GM12878 (cell line): ENCODE results near the gene PRKAR1A. TPM values are rescaled to one million over a fixed set of nuclear protein-coding genes. Genes with fewer than 3 reads are reported as not detected.

Experiments used
- ATAC-seq: fragments of 200-7000 bp; cut with Tn5 transposase; 3 replicates; pipeline ENCODE4 v1.9.1; 2020; ENCODE audit warnings: mild to moderate bottlenecking, moderate library complexity
- BruUV-seq: library from RNA; stranded (reverse); fragments of 400-500 nt; replicated peaks from 2 replicates; lab custom pipeline; 2021; lab: Mats Ljungman, UMichigan
- CTCF ChIA-PET: fragments of 300-600 bp; sonication (Branson Sonifier 250); formaldehyde crosslinking; extraction: SDS; loops from one replicate; lab custom pipeline; 2021; ENCODE audit warnings: inconsistent platforms; lab: Yijun Ruan, JAX
- POLR2A ChIA-PET: fragments of 350-600 bp; formaldehyde crosslinking; extraction: SDS; loops from one replicate; lab custom pipeline; 2021; ENCODE audit warnings: inconsistent platforms; lab: Charles Lee
- RAD21 ChIA-PET: fragments of 300-600 bp; sonication (Branson Sonifier 250); formaldehyde crosslinking; loops from one replicate; lab custom pipeline; 2023; ENCODE audit warnings: antibody characterized with exemption; ENCODE audit not compliant: unreplicated experiment; lab: Charles Lee
- SMC1A ChIA-PET: fragments of 300-600 bp; sonication (Branson Sonifier 250); formaldehyde crosslinking; loops from one replicate; lab custom pipeline; 2023; ENCODE audit not compliant: unreplicated experiment, uncharacterized antibody; lab: Charles Lee
- DNase-seq: peaks from one replicate; pipeline ENCODE4 v3.0.0-alpha.2; 2011; ENCODE audit warnings: low read depth, low spot score
- FAIRE-seq: peaks from 3 replicates; lab custom pipeline; 2011; peaks lifted over from hg19 to GRCh38; lab: Jason Lieb, UNC
- H2AFZ ChIP-seq: 2 replicates; pipeline ENCODE4 v1.6.0; 2011; ENCODE audit warnings: low read depth, low read length, control low read depth; ENCODE audit not compliant: control insufficient read depth
- H3K27ac ChIP-seq: 2 replicates; pipeline ENCODE4 v1.5.1; 2011; ENCODE audit warnings: control low read depth; ENCODE audit not compliant: control insufficient read depth, insufficient read depth
- H3K27me3 ChIP-seq, 2 experiments: replicated peaks in 1 of 2; 2 replicates each; pipeline versions ENCODE4 v1.6.0 to v1.6.1; 2011; ENCODE audit warnings: low read length in 1 of 2; ENCODE audit not compliant: control insufficient read depth in 2 of 2, insufficient read depth in 2 of 2
- H3K36me3 ChIP-seq, 2 experiments: 2 replicates each; pipeline ENCODE4 v1.5.1; 2011; ENCODE audit warnings: low read length in 1 of 2; ENCODE audit not compliant: control insufficient read depth in 2 of 2, insufficient read depth in 2 of 2
- H3K4me1 ChIP-seq: 2 replicates; pipeline ENCODE4 v1.6.1; 2011; ENCODE audit warnings: mild to moderate bottlenecking, low read length, moderate library complexity, mixed read lengths; ENCODE audit not compliant: control insufficient read depth, insufficient read depth
- H3K4me2 ChIP-seq: 2 replicates; pipeline ENCODE4 v1.6.0; 2011; ENCODE audit warnings: control low read depth; ENCODE audit not compliant: control insufficient read depth, insufficient read depth
- H3K4me3 ChIP-seq: fragments of 200-600 bp; sonication (generic); 2 replicates; pipeline ENCODE4 v1.5.1; 2016
- H3K79me2 ChIP-seq: 2 replicates; pipeline ENCODE4 v1.6.0; 2011; ENCODE audit warnings: low read length; ENCODE audit not compliant: control insufficient read depth, insufficient read depth
- H3K9ac ChIP-seq: 2 replicates; pipeline ENCODE4 v1.8.0; 2011; ENCODE audit warnings: low read length, control low read depth, mixed read lengths; ENCODE audit not compliant: control insufficient read depth, insufficient read depth
- H3K9me3 ChIP-seq: replicated peaks from 3 replicates; pipeline ENCODE4 v1.5.1; 2011; ENCODE audit warnings: mild to moderate bottlenecking, low read length; ENCODE audit not compliant: control insufficient read depth, insufficient read depth
- H4K20me1 ChIP-seq: 2 replicates; pipeline ENCODE4 v1.6.0; 2011; ENCODE audit not compliant: control insufficient read depth, insufficient read depth
- ATF2 ChIP-seq: IDR thresholded peaks from 2 replicates; pipeline ENCODE4 v1.6.1; 2012; ENCODE audit warnings: low read length, inconsistent platforms
- CBX3 ChIP-seq: fragments of 200-600 bp; sonication (generic); IDR thresholded peaks from 2 replicates; pipeline ENCODE4 v1.6.1; 2016; ENCODE audit warnings: low read depth, borderline replicate concordance
- CREM ChIP-seq: IDR thresholded peaks from 2 replicates; pipeline ENCODE4 v1.6.1; 2014; ENCODE audit warnings: antibody characterized with exemption, low read depth
- DPF2 ChIP-seq: fragments of 450-650 bp; IDR thresholded peaks from 2 replicates; pipeline ENCODE4 v1.6.1; 2017; ENCODE audit warnings: mild to moderate bottlenecking
- E2F4 ChIP-seq: IDR thresholded peaks from 2 replicates; pipeline ENCODE4 v1.6.1; 2012; ENCODE audit warnings: low read depth, low read length, improper control_type of control experiment
- HDAC2 ChIP-seq: fragments of 200-600 bp; sonication (generic); IDR thresholded peaks from 2 replicates; pipeline ENCODE4 v1.6.1; 2017
- IRF4 ChIP-seq: IDR thresholded peaks from 2 replicates; pipeline ENCODE4 v1.6.1; 2011; ENCODE audit warnings: low read depth, low read length
- MYC ChIP-seq: IDR thresholded peaks from 2 replicates; pipeline ENCODE4 v1.6.1; 2011; ENCODE audit warnings: mild to moderate bottlenecking, low read length, moderate library complexity, inconsistent platforms; ENCODE audit not compliant: insufficient read depth, insufficient replicate concordance, insufficient read length, severe bottlenecking
- PKNOX1 ChIP-seq: fragments of 450-650 bp; IDR thresholded peaks from 2 replicates; pipeline ENCODE4 v1.6.1; 2016; ENCODE audit warnings: mild to moderate bottlenecking
- RELA ChIP-seq: fragments of 450-650 bp; IDR thresholded peaks from 2 replicates; pipeline ENCODE4 v1.8.0; 2014; ENCODE audit warnings: borderline replicate concordance; ENCODE audit not compliant: partially characterized antibody
- RELB ChIP-seq: fragments of 450-650 bp; IDR thresholded peaks from 2 replicates; pipeline ENCODE4 v1.6.1; 2017; ENCODE audit warnings: low read depth, mild to moderate bottlenecking, moderate library complexity
- SKIL ChIP-seq: fragments of 450-650 bp; IDR thresholded peaks from 2 replicates; pipeline ENCODE4 v1.6.1; 2017; ENCODE audit warnings: mild to moderate bottlenecking, low read depth, inconsistent platforms; ENCODE audit not compliant: poor library complexity, severe bottlenecking
- SMARCA5 ChIP-seq: fragments of 450-650 bp; IDR thresholded peaks from 2 replicates; pipeline ENCODE4 v1.6.1; 2017; ENCODE audit warnings: mild to moderate bottlenecking
- SREBF1 ChIP-seq: IDR thresholded peaks from 2 replicates; pipeline ENCODE4 v1.6.1; 2012; ENCODE audit warnings: mild to moderate bottlenecking, low read length
- STAT1 ChIP-seq: fragments of 450-650 bp; conservative IDR thresholded peaks from 2 replicates; pipeline ENCODE4 v1.6.1; 2014; ENCODE audit warnings: antibody characterized with exemption, mild to moderate bottlenecking
- TCF3 ChIP-seq: IDR thresholded peaks from 2 replicates; pipeline ENCODE4 v1.6.1; 2012; ENCODE audit warnings: low read depth, mild to moderate bottlenecking, low read length, borderline replicate concordance; ENCODE audit not compliant: insufficient read depth
- ZBED1 ChIP-seq: IDR thresholded peaks from 2 replicates; pipeline ENCODE4 v1.6.1; 2016; ENCODE audit warnings: borderline replicate concordance
- ZNF24 ChIP-seq: fragments of 450-650 bp; IDR thresholded peaks from 2 replicates; pipeline ENCODE4 v1.6.1; 2017; ENCODE audit warnings: antibody characterized with exemption, mild to moderate bottlenecking
- WGBS: methylation state at CpG from one replicate; pipeline ENCODE4 v1.1.6; 2016; ENCODE audit warnings: low lambda C conversion rate; ENCODE audit not compliant: insufficient replicate concordance, insufficient coverage; ENCODE audit errors: missing lambda C conversion rate; 5-methylcytosine and 5-hydroxymethylcytosine counted together
- in situ Hi-C: fragments of 300-500 bp; cut with MboI; formaldehyde crosslinking; loops from 9 replicates; pipeline ENCODE4 v1.14.3; 2018; ENCODE audit warnings: mixed read lengths
- intact Hi-C: fragments of 100-400 bp; cut with micrococcal nuclease; formaldehyde crosslinking; loops from one replicate; pipeline ENCODE4 v1.14.2; 2022; ENCODE audit not compliant: unreplicated experiment
- polyA plus RNA-seq, 11 experiments: library from polyadenylated mRNA; depleted of rRNA in 4 of 11; unstranded in 6 of 11; stranded (reverse) in 5 of 11; fragments of >200 nt; fragmentation: Nextera tagmentation in 4 of 11; fragmentation: Illumina TruSeq in 1 of 11; extraction: Ambion mirVana in 4 of 11; extraction: Trizol in 1 of 11; gene quantifications; 1 replicate in 1 of 11; 2 replicates in 10 of 11; pipeline versions ENCODE4 v1.2.1 to v1.2.3, GENCODE V29; 2011 to 2016; ENCODE audit warnings: inconsistent platforms in 2 of 11, missing spikeins in 2 of 11, low read depth in 1 of 11
- total RNA-seq, 4 experiments: library from RNA; depleted of rRNA in 3 of 4; stranded (reverse); fragments of >200 nt in 3 of 4; fragmentation: Illumina TruSeq in 1 of 4; extraction: Trizol in 1 of 4; gene quantifications; 2 replicates each; pipeline versions ENCODE4 v1.2.1 to v1.2.3, GENCODE V29; 2013 to 2021

PRKAR1A gene
- total and polyA plus RNA-seq, 10 of the 15 experiments (the other 5 are each of a cell fraction or from before 2014, with no cell fraction given), result 29.1 to 200 (median 125) TPM

GRCh38 chr17:68527314-68527713 lies 15.1 kb downstream of the PRKAR1A start:
- Histone ChIP-seq H3K27me3 (no peaks in the 10 kb centered on the region), H2AFZ (no peak overlapping the region), H3K36me3 (peaks cover 6 to 56% of the 10 kb centered on the region in 2 experiments), H3K27ac (no peak overlapping the region), H3K4me3 (no peak overlapping the region), H4K20me1 (0 out of 2 replicates have a peak, but pooled peaks cover 2% of the 10 kb centered on the region), H3K4me1 (no peaks in the 10 kb centered on the region), H3K9me3 (no peaks in the 10 kb centered on the region), H3K9ac (no peak overlapping the region), H3K79me2 (no peaks in the 10 kb centered on the region), H3K4me2 (no peak overlapping the region)
- ATAC-seq (no peak), DNase-seq (no peak), FAIRE-seq (no peak)
- ChIA-PET POLR2A (no interaction called here), SMC1A (interaction anchor here (0.8 kb wide), 1 partner anchor 10 kb away, joined by 3 read pairs; no protein-coding TSS in a partner anchor), RAD21 (no interaction called here), CTCF (no interaction called here)
- BruUV-seq, result no TSS peak
- intact Hi-C loops (no loop called here), in situ Hi-C loops (no loop called here)
- WGBS, result 97% methylated on average over 4 of the region's 4 CpGs
- TF ChIP-seq CREM (no peak), STAT1 (no peak), TCF3 (no peak), RELA (no peak), PKNOX1 (no peak), CBX3 (no peak), ZNF24 (no peak), ATF2 (no peak), IRF4 (no peak), SMARCA5 (no peak), ZBED1 (no peak), MYC (no peak), E2F4 (no peak), HDAC2 (no peak), DPF2 (no peak), SKIL (no peak), RELB (no peak), SREBF1 (no peak)
